HG03064 (cell line): ENCODE measurements around the gene FADS6.

Source experiments
- ATAC-seq: cut with Tn5 transposase; IDR thresholded peaks from one replicate; pipeline ENCODE4 v1.9.1; 2021; ENCODE audit warnings: low read depth; ENCODE audit not compliant: unreplicated experiment

The FADS6 gene, protein sequence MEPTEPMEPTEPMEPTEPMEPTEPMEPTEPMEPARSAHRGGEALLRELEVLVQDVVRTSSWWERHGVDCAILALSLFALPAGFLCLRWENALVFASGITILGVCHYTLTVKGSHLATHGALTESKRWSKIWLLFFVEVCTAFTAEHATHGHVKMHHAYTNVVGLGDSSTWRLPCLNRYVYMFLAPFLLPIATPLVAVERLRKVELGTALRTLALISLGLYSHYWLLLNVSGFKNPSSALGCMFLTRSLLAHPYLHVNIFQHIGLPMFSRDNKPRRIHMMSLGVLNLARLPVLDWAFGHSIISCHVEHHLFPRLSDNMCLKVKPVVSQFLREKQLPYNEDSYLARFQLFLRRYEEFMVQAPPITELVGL

DNA sequence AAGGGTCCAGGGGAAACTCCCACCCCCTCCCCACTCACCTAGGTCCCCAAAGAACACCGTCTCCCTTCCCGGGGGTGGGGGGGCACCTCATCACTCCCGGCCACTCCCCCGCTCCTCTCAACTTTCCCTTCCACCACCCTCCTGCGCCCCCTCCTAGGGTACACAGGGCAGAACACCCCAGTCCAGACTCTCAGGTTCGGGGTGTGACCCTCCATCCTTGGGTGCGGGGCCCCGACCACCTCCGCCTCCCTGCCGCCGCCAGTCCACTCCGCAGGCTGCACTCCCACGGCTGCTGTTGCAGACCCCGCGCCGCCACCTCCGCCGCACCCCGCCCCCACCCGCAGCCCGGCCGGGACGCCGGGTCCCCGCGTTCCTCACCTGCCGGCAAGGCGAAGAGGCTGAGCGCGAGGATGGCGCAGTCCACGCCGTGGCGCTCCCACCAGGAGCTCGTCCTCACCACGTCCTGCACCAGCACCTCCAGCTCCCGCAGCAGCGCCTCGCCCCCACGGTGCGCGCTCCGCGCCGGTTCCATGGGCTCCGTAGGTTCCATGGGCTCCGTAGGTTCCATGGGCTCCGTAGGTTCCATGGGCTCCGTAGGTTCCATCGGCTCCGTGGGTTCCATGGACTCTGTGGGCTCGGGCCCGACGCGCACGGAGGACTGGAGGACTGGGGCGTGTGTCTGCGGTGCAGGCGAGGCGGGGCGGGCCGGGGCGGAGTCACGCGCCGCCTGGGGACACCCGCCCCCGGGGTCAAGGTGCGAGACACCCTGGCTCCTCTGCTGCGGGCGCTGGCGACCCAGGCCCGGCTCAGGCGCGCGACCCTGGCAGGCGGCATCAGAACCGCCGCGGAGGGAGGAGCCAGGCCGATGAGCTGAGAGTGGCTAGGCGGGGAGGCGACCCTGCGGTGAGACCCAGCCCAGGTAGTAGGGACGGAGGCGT lies at the start of gene FADS6:
Gene FADS6, minus strand, starts transcription at position 660 of the 938 bp plus-strand sequence. Its CDS starts 38 bp downstream, at position 622.
- no peak for ATAC-seq

DNA sequence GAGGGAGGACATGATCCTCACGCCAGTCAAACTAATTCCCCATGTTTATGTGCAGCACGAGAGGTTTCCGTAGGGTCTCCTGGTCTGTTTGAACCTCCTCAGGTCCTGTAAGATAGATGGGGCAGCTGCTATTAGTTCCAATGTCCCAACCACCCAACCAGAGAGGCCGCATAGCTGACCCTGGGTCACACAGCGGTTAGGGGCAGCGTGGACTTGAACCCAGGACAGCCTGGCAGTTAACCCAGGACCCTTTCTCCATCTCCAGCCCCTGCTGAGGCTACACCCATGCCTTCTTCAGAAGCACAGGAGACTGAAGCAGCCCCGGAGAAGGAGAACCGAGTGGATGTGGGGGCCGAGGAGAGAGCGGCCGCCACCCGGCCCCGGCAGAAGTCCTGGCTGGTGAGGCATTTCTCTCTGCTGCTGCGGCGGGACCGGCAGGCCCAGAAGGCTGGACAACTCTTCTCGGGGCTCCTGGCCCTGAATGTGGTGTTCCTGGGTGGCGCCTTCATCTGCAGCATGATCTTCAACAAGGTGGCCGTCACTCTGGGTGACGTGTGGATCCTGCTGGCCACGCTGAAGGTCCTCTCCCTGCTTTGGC lies 47.8 kb upstream of the FADS6 start:
- no peak for ATAC-seq

DNA sequence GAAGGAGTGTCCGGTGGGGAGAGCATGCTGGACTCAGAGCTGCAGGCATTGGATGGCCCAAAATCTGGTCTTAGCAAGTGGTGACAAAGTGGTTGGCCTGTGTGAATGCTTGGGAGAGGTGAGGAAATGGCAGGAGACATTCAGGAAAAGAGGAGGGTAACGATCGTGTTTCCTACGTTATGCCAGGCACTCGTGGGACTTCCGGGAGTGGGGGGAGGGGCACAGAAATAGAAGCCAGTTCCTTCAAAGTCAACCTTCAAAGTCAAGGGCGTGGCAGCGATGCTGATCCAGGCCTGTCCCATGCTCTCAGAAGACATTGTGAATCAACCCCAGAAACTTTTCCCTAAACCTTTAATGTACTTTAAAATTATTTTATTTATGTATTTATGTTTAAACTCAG lies 46.1 kb upstream of the FADS6 start:
- ATAC-seq = no peak

DNA sequence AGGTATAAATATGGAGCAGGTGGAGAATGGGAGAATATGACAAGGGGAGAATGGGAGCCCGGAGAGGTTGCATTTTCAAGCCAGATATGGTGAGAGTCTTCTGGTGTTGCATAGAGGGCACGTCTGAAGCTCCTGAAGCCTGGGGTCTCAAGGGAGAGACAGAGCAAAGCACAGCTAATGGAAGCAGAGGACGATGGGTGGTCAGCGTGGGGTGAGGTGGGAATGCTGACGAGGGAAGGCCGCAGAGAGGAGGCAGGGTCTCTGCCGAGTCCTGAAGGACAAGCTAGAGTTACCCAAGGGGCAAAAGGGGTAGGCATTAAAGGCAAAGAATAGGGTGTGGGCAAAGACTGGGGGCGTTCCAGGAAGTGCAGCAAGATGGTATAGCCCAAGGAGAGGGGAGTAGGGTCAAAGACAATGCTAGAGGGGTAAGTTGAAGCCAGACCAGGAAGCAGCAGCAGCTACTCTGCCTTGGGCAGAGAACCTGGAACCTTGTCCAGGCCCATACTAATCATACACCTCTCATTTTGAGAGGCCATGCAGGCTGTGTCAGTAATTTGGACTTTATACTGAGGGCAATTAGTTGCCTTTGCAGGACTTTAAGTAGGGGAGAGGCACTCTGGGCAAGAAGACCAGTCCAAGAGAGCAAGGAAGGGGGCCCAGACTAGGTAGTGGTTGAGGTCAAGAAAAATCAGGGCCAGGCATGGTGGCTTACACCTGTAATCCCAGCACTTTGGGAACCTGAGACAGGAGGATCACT lies 44.9 kb upstream of the FADS6 start:
- no peak for ATAC-seq

DNA sequence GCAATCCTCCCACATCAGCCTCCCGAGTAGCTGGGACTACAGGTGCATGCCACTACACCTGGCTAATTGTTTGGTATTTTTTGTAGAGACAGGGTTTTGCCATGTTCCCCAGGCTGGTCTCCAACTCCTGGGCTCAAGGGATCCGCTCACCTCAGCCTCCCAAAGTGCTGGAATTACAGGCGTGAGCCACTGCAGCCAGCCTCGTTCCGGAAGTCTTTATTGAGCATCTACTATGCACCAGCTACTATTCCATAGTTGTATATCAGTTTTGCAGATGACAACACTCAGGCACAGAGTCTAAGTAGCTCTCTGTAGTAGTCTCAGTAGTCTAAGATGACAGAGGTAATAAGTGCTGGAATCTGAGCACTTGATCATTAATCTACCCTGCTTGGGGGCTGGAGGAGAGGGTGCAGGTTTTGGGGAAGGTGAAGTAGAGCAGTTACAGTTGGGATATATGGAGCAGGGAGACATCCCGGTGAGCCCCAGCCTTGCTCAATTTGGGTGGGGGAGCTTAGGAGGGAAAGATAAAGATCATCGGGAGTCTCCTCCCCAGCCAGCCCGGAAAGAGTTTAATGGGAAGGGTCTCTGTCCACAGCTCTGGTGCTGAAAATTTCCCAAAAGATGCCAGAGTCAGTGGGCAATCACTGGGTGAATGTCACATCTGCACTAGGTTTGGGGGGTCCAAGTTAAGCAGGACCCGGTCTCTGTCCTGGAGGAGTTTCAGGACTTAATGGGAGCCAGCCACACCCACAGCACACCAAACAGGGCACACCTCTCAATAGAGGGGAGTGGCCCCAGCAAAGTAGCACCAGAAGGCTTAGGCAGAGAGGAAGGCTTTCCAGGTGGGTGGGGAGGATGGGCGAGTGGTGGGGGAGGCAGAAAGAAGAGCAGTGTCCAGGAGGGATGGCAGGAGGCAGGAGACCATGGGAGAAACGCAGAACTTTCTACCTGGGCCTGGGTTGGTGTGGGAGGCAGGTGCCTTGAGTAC lies 43.9 kb upstream of the FADS6 start:
- ATAC-seq = no peak

DNA sequence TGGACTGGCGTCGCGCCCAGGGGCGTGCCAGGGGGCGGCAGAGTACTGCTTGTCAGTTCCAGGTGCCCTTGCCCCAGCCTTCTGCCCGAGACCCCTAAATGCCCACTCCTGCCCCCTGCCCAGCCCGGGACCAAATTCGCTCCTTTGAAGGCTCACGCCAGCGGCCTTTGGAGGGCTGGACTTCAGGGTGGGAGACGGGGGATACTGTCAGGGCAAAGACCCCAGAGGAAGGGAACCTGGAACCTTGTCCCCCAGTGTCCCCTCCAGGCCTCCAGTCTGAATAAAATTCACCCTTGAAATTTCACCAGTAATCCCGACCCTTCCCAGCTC lies 43.0 kb upstream of the FADS6 start:
- ATAC-seq = no peak

DNA sequence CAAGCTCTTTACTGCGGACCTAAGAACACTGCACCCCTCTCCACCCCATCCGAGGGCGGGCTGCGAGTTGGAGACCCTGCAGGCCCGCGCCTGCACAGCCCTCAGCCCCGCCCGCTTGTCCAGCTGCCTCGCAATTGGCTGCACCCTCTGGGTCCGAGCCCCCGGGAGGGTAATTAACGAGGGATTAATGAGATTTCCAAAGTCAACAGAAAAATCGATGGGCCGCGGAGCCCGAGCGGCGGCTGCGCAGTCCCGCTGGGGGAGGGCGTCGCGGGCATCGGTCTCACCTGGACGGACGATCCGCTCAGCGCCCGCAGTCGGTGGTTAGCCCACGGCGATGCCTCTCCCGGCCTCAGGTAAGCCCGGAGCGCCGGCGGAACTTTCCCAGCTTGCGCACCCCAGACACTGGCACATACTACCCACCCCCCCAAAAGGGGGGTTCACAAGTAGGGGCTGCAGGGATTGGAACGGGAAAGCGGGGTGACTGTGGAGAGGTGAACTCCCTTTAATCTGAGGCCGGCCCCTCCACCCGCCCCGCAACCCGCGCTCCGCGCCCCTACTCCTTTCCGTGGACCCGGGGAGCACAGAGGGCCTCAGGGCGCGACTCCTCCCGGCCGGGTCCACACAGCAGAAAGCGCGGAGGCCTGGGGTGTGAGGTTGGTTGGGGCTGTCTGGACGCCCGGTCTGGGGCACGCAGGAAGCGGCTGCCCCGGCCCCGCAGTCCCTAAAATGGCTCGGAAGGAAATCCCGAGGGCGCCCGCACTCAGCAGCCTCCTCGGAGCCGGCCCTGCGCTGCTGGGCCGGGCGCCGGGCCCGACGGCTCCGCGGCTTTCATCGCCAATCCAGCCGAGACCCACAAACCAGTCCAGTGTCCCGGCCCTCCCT lies 42.4 kb upstream of the FADS6 start, which contains the start of gene OTOP3:
Gene OTOP3, plus strand, starts transcription at position 314 of the 885 bp plus-strand sequence. Its CDS starts 24 bp downstream, at position 338.
- no peak for ATAC-seq

DNA sequence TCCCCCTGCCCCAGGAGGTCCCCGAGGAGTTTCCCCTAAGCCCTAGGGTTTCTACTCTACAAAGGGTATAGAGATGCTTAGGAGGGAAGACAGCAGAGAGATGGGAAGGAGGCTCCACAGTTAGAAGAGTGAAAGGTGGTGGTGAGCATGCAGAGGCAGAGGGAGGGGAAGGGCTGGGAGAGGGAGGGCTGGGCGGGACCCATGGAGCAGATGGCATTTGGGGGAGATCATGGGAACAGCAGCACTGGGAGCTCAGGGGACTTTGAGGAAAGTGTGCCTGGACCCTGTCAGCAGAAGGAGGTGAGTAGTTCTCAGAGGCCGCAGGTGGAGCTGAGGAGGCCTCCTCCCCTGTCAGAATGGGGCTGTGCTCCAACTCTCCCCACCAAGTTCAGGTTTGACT lies 41.6 kb upstream of the FADS6 start:
- no peak for ATAC-seq

DNA sequence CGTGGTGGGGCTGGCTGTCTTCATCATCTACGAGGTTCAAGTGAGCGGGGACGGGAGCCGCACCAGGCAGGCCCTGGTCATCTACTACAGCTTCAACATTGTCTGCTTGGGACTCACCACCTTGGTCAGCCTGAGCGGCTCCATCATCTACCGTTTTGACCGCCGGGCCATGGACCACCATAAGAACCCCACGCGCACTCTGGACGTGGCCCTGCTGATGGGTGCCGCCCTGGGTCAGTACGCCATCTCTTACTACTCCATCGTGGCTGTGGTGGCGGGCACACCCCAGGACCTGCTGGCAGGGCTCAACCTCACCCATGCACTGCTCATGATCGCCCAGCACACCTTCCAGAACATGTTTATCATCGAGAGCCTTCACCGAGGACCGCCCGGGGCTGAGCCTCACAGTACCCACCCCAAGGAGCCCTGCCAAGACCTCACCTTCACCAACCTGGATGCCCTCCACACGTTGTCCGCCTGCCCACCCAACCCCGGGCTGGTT lies 37.2 kb upstream of the FADS6 start:
- no peak for ATAC-seq

DNA sequence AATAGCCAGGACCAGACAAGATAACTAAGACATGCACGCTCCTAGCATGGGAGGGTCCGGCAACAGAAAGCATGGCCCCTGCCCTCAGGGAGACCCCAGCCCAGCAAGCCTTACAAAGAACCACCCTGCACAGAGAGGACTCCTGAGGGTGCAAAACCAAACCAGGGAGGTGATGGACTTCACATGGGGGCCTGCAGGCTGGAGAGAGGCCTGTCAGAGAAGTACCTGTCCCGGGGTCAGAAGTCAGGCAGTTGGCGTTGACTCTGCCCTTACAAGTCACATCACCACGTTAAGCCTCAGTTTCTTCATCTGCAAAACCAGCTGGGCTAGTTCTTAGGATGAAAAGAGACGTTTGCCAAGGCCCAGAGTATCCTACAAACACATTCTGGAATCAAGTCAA lies 35.4 kb upstream of the FADS6 start:
- no peak for ATAC-seq

DNA sequence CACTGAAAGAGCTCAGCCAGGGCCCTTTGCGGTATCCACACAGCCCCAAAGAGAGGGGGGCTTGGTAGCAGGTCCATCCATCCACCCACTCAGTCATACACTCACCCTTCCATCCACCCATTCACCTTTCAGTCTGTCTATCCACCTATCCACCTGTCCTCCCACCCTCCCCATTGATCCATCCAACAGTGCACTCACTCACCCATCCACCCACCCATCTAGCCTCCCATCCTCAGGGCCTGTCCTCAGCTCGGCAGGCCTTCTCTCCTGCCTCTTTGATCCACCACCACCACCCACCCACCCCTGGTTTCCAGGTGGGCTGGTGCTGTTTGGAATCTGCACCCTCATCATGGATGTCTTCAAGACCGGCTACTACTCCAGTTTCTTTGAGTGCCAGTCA lies 31.8 kb upstream of the FADS6 start:
- no peak for ATAC-seq

DNA sequence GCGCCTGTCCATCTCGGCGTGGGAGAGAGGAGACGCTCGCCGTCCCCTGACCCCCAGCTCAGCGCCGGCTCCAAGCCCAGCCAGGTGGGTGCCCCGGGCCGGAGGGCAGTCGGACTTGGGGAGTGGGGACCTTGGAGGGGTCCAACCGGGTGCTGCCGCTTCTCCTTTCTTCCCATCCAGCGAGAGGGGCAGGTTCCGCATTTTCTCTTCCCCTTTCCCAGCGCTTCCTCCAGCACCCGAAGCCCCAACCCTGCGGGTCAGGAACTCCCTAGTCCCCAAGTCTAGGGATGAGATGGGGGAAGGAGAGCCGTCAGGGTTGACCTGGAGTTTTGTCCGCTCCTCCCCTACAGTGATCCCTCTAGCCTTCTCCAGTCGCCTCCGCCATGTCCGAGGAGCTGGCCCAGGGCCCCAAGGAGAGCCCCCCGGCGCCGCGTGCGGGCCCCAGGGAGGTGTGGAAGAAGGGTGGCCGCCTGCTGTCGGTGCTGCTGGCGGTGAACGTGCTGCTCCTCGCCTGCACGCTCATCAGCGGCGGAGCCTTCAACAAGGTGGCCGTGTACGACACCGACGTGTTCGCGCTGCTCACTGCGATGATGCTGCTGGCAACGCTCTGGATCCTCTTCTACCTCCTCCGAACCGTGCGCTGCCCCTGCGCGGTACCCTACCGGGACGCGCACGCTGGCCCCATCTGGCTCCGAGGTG lies 31.0 kb upstream of the FADS6 start, which contains the start of gene OTOP2:
Gene OTOP2, plus strand, starts transcription at position 24 of the 699 bp plus-strand sequence. Its CDS starts 360 bp downstream, at position 384.
- no peak for ATAC-seq

DNA sequence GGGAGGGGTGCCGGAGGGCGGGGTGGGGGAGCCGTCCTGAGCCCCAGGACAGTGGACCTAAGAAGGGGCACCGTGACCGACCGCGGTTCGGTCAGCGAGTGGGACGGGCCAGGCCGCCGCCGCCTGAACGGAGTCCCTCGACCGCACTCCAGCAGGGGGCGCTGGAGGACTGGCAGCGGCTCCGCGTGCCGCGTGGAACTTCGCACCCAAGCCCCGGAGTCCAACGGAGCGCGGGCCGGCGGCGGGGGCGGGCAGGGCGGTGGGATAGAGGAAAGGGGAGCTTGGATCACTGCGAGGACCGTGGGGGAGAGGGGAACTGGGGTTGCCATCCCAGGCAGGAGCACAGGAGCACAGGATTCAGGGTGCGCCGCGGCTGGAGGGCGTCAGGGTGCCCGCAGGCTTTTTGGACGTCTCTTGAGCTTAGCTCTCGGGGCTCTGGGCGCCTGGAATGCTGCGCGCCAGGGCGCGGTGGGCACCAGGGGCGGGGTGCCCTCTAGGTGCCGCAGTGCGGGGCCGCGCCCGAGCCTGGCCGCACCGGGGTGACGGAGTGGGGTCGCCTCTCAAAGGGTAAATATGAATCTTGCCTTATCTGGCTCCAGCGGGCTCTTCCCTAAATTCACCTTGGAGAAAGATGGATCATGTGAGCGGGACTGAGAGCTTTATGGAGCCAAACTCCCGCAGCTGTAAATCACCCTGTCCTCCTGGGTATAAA lies 30.3 kb upstream of the FADS6 start:
- no peak for ATAC-seq

DNA sequence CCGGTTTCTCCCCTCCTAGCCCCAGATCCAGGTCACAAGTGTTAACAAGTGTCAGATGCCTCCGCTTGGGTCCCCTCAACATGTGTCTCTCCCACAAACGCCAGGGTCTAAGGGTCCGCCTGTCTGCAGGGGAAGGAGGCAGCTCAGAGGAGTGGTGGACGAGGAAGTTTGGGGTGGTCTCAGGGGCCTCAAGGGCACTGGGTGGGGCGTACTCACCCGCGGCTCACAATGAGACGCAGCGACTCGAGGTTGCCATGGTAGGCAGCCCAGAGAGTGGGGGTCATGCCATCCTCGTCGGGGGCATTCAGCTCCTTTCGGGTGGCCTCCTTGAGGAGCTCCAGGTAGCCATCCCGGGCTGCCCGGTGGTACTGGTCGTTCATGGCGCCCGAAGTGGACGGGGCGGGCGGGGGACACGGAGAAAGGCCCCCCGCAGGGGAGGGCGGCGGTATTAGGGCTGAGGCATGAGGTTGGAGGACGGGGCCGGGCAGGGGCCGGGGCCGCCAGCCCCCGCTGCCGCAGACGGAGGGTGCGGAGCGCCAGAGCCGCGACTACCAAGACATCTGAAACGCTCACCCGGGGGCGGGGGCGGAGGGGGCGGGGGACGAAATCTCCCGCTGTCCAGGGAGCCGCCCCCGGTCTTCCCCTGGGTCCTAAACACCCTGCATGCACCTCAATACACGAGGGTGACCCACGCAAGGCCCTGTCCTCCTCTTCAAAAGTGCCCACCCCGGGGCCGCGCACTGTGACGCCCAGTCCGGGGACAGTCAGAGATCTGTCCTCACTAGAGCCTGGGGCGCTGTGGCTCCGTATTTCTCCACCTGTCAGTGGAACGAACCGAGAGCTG lies 29.5 kb upstream of the FADS6 start, which contains the start of gene USH1G:
Gene USH1G, minus strand, starts transcription at position 562 of the 844 bp plus-strand sequence. Its CDS starts 182 bp downstream, at position 380.
- ATAC-seq = no peak

DNA sequence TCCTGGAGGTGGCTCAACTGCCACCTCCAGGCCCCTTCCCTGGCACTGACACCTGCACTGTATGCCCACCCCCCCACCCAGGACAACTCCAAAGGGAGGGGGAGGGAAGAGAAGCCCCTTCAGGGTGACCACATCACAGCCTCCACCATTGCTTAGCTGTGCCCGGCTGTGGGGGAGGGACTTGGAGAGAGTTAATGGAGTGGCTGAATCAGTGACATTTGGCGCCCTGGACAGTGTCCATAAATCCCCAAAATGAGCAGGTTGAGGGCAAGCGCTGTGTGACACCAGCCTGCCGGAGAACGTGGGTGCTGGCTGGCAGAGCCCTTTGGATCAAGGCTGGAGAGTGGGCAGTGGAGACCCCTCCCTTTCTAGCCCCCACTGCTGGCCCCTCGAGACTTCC lies 28.7 kb upstream of the FADS6 start:
- ATAC-seq = no peak

DNA sequence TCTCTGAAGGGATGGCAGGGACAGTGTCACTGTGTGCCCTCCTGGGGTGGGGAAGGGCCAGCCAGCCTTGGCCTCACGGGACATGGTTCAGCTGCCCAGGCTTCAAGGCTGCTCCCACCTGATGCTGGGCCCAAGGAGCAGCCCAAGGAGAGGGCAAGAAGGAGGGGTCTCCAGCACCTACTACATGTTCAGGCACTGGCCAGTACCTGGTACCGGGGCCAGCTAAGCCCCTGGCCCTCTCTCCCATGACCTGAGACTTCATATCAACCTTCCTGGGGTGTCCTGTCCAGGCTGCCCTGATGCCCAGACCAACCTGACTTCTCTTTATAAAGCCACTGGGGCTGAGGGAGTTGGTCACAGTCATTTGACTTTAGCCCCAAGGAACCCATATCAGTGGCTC lies 28.3 kb upstream of the FADS6 start:
- ATAC-seq = no peak
